Ramos (cell line): Measurements from ENCODE around the gene CTDSPL.

Experiments used
- in situ Hi-C: fragments of 300-500 bp; cut with MboI; formaldehyde crosslinking; loops from one replicate; pipeline ENCODE4 v1.14.3; 2022; ENCODE audit warnings: low sequenced_read_pairs; ENCODE audit not compliant: unreplicated experiment

Gene CTDSPL

GRCh38 chr3:38006445-38006995 is 144.8 kb downstream of the CTDSPL start:
- in situ Hi-C loops = no loop called here

GRCh38 chr3:38007754-38008090 is 146.0 kb downstream of the CTDSPL start:
- in situ Hi-C loops = no loop called here

GRCh38 chr3:38008191-38008701 is 146.6 kb downstream of the CTDSPL start:
- in situ Hi-C loops = no loop called here

GRCh38 chr3:38008971-38009580 is 147.4 kb downstream of the CTDSPL start:
- in situ Hi-C loops = no loop called here

GRCh38 chr3:38009807-38010591 is 148.3 kb downstream of the CTDSPL start:
- in situ Hi-C loops = no loop called here

GRCh38 chr3:38011111-38011510 is 149.4 kb downstream of the CTDSPL start:
- in situ Hi-C loops = no loop called here

- in situ Hi-C loops = no loop called here
Observed at GRCh38 chr3:38015485-38015884, 153.8 kb downstream of the CTDSPL start.

GRCh38 chr3:38015984-38016383 is 154.3 kb downstream of the CTDSPL start:
- in situ Hi-C loops = no loop called here

GRCh38 chr3:38016410-38016809 is 154.7 kb downstream of the CTDSPL start:
- in situ Hi-C loops = no loop called here

GRCh38 chr3:38016847-38017444 is 155.3 kb downstream of the CTDSPL start:
- in situ Hi-C loops = no loop called here

GRCh38 chr3:38017445-38018295 is 156.0 kb downstream of the CTDSPL start:
- in situ Hi-C loops = no loop called here

- in situ Hi-C loops = no loop called here
Observed at GRCh38 chr3:38018296-38019266, 156.9 kb downstream of the CTDSPL start.

- in situ Hi-C loops = no loop called here
Observed at GRCh38 chr3:38019658-38020341, 158.1 kb downstream of the CTDSPL start.

GRCh38 chr3:38020342-38020726 is 158.7 kb downstream of the CTDSPL start:
- in situ Hi-C loops = no loop called here

GRCh38 chr3:38021196-38021595 is 159.5 kb downstream of the CTDSPL start:
- in situ Hi-C loops = no loop called here

- in situ Hi-C loops = no loop called here
Observed at GRCh38 chr3:38022301-38022700, 160.6 kb downstream of the CTDSPL start.

GRCh38 chr3:38022896-38023709 is 161.4 kb downstream of the CTDSPL start:
- in situ Hi-C loops = no loop called here

GRCh38 chr3:38026856-38027255 is 165.2 kb downstream of the CTDSPL start:
- in situ Hi-C loops = no loop called here
